SK-N-SH treated with all-trans-retinoic acid at 6 μM for 48 hours (cell line): ENCODE measurements around the gene DCDC2.
"Not testable (repeated sequence)": the region's sequence is repeated elsewhere in the genome, so short reads cannot be mapped to it uniquely, and the experiment has no call there.

Source experiments
- ATAC-seq: fragments of 200-7000 bp; cut with Tn5 transposase; 3 replicates; pipeline ENCODE4 v1.9.1; 2020; ENCODE audit warnings: mild to moderate bottlenecking, moderate library complexity
- ARNTL ChIP-seq: fragments of 450-650 bp; formaldehyde crosslinking; IDR thresholded peaks from 2 replicates; pipeline ENCODE4 v1.5.0; 2020; ENCODE audit warnings: low read depth, mild to moderate bottlenecking, moderate library complexity, borderline replicate concordance
- BACH2 ChIP-seq: fragments of 250-450 bp; sonication (Bioruptor Pico); IDR thresholded peaks from 2 replicates; pipeline ENCODE4 v1.9.0; 2021; ENCODE audit warnings: mild to moderate bottlenecking, borderline replicate concordance
- CREB5 ChIP-seq: fragments of 250-450 bp; sonication (Bioruptor Pico); IDR thresholded peaks from 2 replicates; pipeline ENCODE4 v1.5.1; 2020; ENCODE audit warnings: low read depth, mild to moderate bottlenecking, moderate library complexity
- CSDC2 ChIP-seq: fragments of 250-450 bp; sonication (Bioruptor Pico); IDR thresholded peaks from 2 replicates; pipeline ENCODE4 v1.5.0; 2020; ENCODE audit warnings: mild to moderate bottlenecking, moderate library complexity
- ESRRG ChIP-seq: fragments of 250-450 bp; sonication (Bioruptor Pico); IDR thresholded peaks from 2 replicates; pipeline ENCODE4 v1.6.1; 2021; ENCODE audit warnings: mild to moderate bottlenecking
- GLIS3 ChIP-seq: fragments of 250-450 bp; sonication (Bioruptor Pico); IDR thresholded peaks from 2 replicates; pipeline ENCODE4 v1.5.0; 2020; ENCODE audit warnings: mild to moderate bottlenecking, moderate library complexity
- OSR1 ChIP-seq: fragments of 250-450 bp; sonication (Bioruptor Pico); IDR thresholded peaks from 2 replicates; pipeline ENCODE4 v1.8.0; 2022; ENCODE audit warnings: moderate library complexity, mild to moderate bottlenecking, inconsistent platforms
- POU6F1 ChIP-seq: fragments of 250-450 bp; sonication (Bioruptor Pico); IDR thresholded peaks from 2 replicates; pipeline ENCODE4 v1.8.0; 2021; ENCODE audit warnings: low read depth, mild to moderate bottlenecking, moderate library complexity, borderline replicate concordance
- PPARA ChIP-seq: fragments of 250-450 bp; sonication (Bioruptor Pico); IDR thresholded peaks from 2 replicates; pipeline ENCODE4 v1.5.0; 2020; ENCODE audit warnings: mild to moderate bottlenecking, borderline replicate concordance
- RARB ChIP-seq: fragments of 250-450 bp; sonication (Bioruptor Pico); IDR thresholded peaks from 2 replicates; pipeline ENCODE4 v1.8.0; 2021; ENCODE audit warnings: mild to moderate bottlenecking, moderate library complexity
- SNAI2 ChIP-seq: fragments of 250-450 bp; sonication (Bioruptor Pico); IDR thresholded peaks from 2 replicates; pipeline ENCODE4 v1.5.0; 2020; ENCODE audit warnings: mild to moderate bottlenecking, moderate library complexity
- TCF4 ChIP-seq: fragments of 250-450 bp; sonication (Bioruptor Pico); IDR thresholded peaks from 2 replicates; pipeline ENCODE4 v1.8.0; 2021; ENCODE audit warnings: mild to moderate bottlenecking, moderate library complexity, borderline replicate concordance
- TOX ChIP-seq: fragments of 250-450 bp; sonication (Bioruptor Pico); IDR thresholded peaks from 2 replicates; pipeline ENCODE4 v1.8.0; 2021; ENCODE audit warnings: mild to moderate bottlenecking, moderate library complexity, borderline replicate concordance
- TSHZ2 ChIP-seq: fragments of 250-450 bp; sonication (Bioruptor Pico); IDR thresholded peaks from 2 replicates; pipeline ENCODE4 v1.5.0; 2020; ENCODE audit warnings: mild to moderate bottlenecking, moderate library complexity
- ZC3H10 ChIP-seq: fragments of 250-450 bp; sonication (Bioruptor Pico); IDR thresholded peaks from 2 replicates; pipeline ENCODE4 v1.5.1; 2021; ENCODE audit warnings: mild to moderate bottlenecking, moderate library complexity
- ZFP3 ChIP-seq: fragments of 250-450 bp; sonication (Bioruptor Pico); IDR thresholded peaks from 2 replicates; pipeline ENCODE4 v1.5.0; 2020; ENCODE audit warnings: mild to moderate bottlenecking, moderate library complexity
- ZFP30 ChIP-seq: fragments of 450-650 bp; formaldehyde crosslinking; IDR thresholded peaks from 2 replicates; pipeline ENCODE4 v1.5.0; 2022; ENCODE audit warnings: mild to moderate bottlenecking, moderate library complexity
- ZNF565 ChIP-seq: fragments of 450-650 bp; formaldehyde crosslinking; conservative IDR thresholded peaks from 2 replicates; pipeline ENCODE4 v1.5.0; 2020; ENCODE audit warnings: low read depth, mild to moderate bottlenecking, moderate library complexity
- ZNF70 ChIP-seq: fragments of 450-650 bp; formaldehyde crosslinking; IDR thresholded peaks from 2 replicates; pipeline ENCODE4 v1.5.0; 2020; ENCODE audit warnings: mild to moderate bottlenecking, moderate library complexity
- ZNF8 ChIP-seq: fragments of 450-650 bp; formaldehyde crosslinking; IDR thresholded peaks from 2 replicates; pipeline ENCODE4 v1.5.0; 2020; ENCODE audit warnings: mild to moderate bottlenecking, moderate library complexity

DCDC2 gene

GRCh38 chr6:24249926-24250325 lies 107.9 kb downstream of the DCDC2 start (continued):
- TF ChIP-seq TCF4: no peak
- TF ChIP-seq BACH2 (CRISPR knock-in tag): no peak
- TF ChIP-seq PPARA (CRISPR knock-in tag): no peak
- TF ChIP-seq ARNTL (CRISPR knock-in tag): no peak
- no peak for TF ChIP-seq GLIS3
- TF ChIP-seq ZNF565 (CRISPR knock-in tag): no peak

GRCh38 chr6:24245275-24245674 lies 112.6 kb downstream of the DCDC2 start:
- no peak for TF ChIP-seq ZC3H10 (CRISPR knock-in tag)
- no peak for TF ChIP-seq CSDC2 (CRISPR knock-in tag)
- TF ChIP-seq ZFP30: no peak
- no peak for TF ChIP-seq ZNF70 (CRISPR knock-in tag)
- no peak for TF ChIP-seq CREB5 (CRISPR knock-in tag)
- no peak for TF ChIP-seq PPARA (CRISPR knock-in tag)
- TF ChIP-seq OSR1: no peak
- TF ChIP-seq GLIS3: no peak
- TF ChIP-seq ZNF565 (CRISPR knock-in tag): no peak
- TF ChIP-seq BACH2 (CRISPR knock-in tag): no peak
- no peak for TF ChIP-seq TCF4
- no peak for TF ChIP-seq RARB (CRISPR knock-in tag)
- no peak for TF ChIP-seq POU6F1 (CRISPR knock-in tag)
- no peak for TF ChIP-seq ZFP3 (CRISPR knock-in tag)
- TF ChIP-seq ZNF8 (CRISPR knock-in tag): no peak
- TF ChIP-seq ARNTL (CRISPR knock-in tag): no peak
- TF ChIP-seq ESRRG (CRISPR knock-in tag): no peak
- no peak for TF ChIP-seq SNAI2 (CRISPR knock-in tag)
- TF ChIP-seq, all 23 proteins: peak for 0
- no peak for ATAC-seq

GRCh38 chr6:24242924-24243323 lies 114.9 kb downstream of the DCDC2 start:
- TF ChIP-seq ESRRG (CRISPR knock-in tag) (no peak), BACH2 (CRISPR knock-in tag) (no peak), TSHZ2 (CRISPR knock-in tag) (no peak), ZC3H10 (CRISPR knock-in tag) (no peak), ZNF70 (CRISPR knock-in tag) (no peak), GLIS3 (no peak)
- ATAC-seq: no peak

- not testable (repeated sequence) for ATAC-seq
Observed at GRCh38 chr6:24241779-24242178, 116.1 kb downstream of the DCDC2 start.

GRCh38 chr6:24240943-24241342 lies 116.9 kb downstream of the DCDC2 start:
- ATAC-seq: no peak
- TF ChIP-seq ARNTL (CRISPR knock-in tag) (no peak), GLIS3 (no peak), OSR1 (no peak), ZNF565 (CRISPR knock-in tag) (no peak), POU6F1 (CRISPR knock-in tag) (no peak), TOX (no peak), TSHZ2 (CRISPR knock-in tag) (no peak), ZNF70 (CRISPR knock-in tag) (no peak), RARB (CRISPR knock-in tag) (no peak), SNAI2 (CRISPR knock-in tag) (no peak), TCF4 (no peak)
